Activated CD8-positive, alpha-beta memory T cell treated with anti-CD3 and anti-CD28 coated beads for 48 hours (primary cell): ENCODE results near the gene FBXL19.
A peak's percentile ranks its signal among the peaks of the same experiment; 100 is the strongest.

Experiments used
- DNase-seq, 3 experiments: peaks; one replicate each; pipeline ENCODE4 v3.0.0-alpha.2; 2020; ENCODE audit warnings: low read depth in 2 of 3, low spot score in 2 of 3

The FBXL19 gene

DNA sequence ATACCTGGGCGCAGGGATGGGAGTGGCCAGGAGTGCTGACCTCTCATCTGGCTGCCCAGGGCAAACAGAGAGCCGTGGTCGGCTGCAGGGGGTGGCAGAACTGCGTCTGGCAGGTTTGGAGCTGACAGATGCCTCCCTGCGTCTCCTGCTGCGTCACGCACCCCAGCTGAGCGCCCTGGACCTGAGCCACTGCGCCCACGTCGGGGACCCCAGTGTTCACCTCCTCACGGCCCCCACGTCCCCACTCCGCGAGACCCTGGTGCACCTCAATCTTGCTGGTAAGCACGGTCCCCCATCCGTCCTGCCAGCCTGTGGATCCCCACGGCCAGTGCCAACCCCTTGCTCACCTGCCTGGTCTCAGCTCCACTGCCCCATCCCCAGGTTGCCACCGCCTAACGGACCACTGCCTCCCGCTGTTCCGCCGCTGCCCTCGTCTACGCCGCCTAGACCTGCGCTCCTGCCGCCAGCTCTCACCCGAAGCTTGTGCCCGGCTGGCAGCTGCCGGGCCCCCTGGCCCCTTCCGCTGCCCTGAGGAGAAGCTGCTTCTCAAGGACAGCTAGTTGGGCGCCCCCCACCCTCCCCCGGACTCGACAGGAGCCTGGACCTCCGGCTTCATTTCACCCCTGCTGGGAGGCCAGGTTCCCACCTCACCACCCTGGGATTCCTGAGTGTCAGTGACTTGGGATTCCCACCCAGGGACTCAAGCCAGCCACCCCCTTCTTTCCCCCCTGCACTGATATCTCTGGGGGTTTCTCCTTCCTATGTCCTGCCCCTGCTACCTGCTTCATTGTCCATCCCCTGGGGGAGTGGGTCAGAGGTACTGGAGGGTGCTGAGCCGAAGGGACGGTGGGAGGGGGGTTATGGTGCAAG is 23.5 kb downstream of the FBXL19 start:
- DNase-seq, result no peak

DNA sequence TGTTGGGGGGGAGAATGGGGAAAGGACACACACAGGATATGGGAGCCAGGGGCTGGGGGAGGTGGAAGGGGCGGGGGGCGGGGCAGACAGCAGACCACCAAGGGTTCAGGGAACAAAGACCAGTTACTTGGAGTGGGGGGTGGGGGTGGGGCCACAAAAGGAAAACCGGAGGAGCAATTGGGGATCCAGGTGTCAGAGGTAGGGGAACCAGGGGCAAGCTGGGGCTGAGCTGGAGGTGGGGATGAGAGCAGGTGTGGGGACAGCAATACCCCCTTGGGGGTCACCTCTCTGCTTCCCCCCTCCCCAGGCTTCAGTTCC is 24.1 kb downstream of the FBXL19 start:
- DNase-seq, result no peak

DNA sequence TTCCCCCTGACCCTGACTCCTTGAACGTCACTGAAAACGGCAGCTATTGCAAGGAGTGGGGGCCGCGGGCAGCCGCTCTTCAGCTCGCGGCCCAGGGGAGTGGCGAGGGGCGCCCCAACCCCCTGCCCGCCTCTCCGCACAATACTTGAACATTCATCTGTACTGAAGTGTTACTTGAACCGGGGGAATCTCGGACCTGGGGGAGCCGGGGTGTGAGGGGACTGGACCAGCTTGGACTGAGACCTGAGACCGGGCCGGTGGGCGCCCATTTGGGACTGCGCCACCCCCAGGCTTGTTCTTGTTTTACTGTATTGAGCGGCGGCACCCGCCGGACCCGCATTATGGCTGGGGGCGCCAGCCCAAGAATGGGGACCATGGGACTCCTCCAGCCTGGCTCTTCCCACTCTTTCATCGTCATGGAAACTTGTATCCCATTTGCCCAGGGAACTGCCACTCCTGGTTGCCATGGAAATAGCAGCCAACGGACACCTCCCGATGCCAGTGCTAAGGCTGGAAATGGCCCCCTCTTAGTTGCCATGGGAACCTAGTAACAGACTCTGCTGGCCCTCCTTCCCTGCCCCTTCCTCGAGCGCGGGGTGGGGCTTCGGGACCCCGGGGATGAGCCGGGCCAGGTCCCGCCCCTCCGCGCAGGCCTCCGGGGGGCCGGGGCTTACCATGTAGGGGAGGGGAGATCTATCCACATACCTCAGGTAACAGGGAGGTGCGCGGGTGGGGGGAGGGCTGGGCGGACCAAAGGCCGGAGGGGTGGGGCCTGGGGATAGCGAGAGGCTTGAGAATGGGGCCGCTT is 24.7 kb downstream of the FBXL19 start:
- DNase-seq, result no peak

DNA sequence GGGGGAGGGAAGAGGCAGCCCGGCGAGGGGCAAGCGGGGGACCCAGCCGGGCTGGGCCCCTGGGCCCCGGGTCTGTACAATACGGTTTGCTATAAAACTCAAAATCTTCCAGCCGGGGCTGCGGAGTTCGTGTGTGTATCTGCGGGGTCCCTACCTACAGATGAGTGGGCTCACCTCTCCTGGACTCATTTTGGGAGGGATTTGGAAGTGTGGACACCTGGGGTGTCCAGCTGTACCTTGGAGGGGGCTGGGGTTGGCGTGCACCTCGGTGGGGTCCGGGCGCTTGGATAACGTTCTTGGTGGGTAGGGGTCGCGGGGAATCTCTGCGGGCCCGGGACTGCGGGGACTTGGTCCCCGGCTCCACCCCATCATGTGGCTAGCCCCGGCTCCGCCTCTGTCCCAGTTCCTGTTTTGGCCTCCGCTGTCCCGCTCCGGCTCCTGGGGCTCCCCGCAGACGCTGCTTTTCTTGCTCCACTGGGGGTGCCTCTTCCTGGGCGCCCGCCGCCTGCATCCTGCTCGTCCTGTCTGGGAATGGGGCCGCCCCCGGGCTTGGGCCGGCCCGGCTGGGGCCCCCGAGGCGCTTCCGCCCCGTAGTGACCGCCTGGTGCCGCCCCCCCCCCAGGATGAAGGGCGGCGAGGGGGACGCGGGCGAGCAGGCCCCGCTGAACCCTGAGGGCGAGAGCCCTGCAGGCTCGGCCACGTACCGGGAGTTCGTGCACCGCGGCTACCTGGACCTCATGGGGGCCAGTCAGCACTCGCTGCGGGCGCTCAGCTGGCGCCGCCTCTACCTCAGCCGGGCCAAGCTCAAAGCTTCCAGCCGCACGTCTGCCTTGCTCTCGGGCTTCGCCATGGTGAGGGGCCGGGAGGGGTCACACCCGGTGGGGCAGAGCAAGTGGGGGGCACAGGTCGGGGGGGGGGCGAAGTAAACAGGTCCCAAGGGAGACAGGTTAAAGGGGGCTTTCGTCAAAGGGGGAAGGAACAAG is 25.6 kb downstream of the FBXL19 start, which contains the start of gene ORAI3:
ORAI3 (plus strand) TSS at position 402 of the 983 bp plus-strand sequence; CDS start at position 624, 222 bp downstream.
- no peak for DNase-seq

DNA sequence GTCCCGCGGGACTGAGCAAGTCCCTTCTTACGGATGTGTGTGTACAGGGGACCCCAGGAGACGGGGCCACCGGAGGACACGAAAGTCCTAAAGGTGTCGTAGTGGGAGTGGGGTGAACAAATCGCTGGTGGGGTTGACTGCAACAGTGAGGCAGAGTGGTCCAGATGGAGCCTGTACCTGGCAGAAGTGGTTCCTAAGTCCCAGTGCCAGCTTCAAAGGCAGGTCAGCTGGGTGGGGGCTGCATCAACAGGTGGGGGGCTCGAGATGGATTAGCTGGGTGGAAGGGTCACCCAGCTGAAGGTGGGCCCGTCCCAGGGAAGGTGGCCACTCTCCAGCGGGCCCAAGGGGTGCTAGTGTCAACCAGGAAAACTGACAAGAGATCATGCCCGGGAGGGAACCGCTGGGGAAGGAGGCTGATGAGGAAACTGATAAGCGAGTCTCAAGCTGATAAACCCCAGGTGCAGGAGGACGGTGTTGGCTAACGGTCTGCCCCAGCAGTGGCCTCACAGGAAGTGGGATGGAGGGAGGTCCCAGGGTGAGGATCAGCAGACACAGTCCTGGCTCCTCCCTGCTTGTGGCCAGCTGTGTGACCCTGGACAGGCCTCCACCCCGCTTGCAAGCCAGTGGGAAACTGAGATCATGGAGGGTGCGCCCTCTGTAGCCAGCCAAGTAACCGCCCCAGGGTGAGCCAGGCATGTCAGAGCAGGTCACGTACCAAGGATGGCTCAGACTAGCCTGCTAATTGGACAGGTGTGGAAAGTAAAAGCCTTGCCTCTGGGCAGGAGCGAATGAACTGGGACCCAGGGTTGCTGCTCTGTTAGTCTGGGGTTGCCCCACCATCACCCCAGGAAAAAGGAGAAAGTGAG is 26.5 kb downstream of the FBXL19 start:
- no peak for DNase-seq

DNA sequence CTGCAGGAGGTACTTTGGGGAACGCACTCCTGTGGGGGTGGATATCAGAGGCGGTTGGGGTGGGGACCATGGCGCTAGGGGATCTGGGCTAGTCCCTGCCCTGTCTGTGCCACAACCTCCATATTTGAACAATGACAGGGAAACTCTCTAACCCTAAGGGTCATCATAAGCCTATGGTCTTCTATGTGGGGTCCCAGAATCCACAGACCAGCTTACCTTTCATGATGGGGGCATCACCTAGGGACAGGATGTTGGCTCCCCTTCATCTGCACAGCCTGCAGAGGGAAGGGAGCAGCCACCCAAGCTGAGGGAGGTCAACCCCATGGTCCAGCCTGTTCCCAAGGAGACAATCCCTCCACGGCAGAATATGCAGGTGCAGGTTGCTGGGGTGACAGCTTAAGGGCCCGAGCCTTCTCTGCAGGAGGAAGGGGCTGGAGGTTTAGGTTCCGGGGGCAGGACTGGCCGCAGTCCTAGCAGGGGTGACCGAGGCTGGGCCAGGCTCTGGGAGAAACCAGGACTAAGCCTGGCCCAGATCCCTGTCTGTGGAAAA is 27.2 kb downstream of the FBXL19 start:
- DNase-seq, result no peak

DNA sequence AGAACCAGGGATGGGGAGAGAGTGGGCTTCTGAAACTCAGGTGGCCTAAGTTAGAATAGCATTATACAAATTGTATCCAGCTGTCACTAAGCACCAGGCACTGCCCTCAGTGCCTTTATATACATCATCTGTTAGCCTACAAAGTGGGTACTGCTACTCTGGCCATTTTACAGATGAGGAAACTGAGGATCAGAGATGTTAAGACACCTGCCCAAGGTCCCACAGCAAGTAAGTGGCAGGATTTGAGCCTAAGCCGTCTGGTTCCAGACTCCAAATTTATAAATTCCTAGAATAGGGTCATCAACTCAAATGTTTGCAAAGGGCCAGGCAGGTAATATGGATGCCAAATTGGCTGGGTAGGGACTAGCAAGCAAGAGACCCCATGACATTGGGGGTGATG is 27.8 kb downstream of the FBXL19 start:
- DNase-seq, result no peak

DNA sequence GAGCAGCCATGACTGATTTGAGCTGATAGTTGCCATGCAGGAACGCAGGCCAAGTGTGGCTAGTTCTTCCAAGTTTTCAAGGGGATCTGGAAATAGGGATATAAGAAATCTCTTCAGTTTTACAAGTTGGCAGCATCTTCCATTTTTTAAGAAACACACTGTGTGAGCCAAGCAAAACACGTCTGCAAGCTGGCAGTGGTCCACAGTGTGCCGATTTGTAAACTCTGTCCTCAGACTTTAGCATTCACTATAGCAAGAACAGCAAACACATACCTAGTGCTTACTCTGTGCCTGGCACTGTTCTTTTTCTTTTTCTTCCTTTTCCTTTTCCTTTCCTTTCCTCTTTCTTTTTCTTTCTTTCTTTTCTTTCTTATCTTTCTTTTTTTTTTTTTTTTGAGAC is 28.4 kb downstream of the FBXL19 start:
- DNase-seq, result no peak

DNA sequence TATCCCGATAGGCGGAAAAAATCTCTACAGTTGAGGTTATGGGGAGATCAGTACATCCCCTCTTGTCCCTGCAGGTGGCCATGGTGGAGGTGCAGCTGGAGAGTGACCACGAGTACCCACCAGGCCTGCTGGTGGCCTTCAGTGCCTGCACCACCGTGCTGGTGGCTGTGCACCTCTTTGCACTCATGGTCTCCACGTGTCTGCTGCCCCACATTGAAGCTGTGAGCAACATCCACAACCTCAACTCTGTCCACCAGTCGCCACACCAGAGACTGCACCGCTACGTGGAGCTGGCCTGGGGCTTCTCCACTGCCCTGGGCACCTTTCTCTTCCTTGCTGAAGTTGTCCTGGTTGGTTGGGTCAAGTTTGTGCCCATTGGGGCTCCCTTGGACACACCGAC is 29.7 kb downstream of the FBXL19 start:
- DNase-seq, result no peak

DNA sequence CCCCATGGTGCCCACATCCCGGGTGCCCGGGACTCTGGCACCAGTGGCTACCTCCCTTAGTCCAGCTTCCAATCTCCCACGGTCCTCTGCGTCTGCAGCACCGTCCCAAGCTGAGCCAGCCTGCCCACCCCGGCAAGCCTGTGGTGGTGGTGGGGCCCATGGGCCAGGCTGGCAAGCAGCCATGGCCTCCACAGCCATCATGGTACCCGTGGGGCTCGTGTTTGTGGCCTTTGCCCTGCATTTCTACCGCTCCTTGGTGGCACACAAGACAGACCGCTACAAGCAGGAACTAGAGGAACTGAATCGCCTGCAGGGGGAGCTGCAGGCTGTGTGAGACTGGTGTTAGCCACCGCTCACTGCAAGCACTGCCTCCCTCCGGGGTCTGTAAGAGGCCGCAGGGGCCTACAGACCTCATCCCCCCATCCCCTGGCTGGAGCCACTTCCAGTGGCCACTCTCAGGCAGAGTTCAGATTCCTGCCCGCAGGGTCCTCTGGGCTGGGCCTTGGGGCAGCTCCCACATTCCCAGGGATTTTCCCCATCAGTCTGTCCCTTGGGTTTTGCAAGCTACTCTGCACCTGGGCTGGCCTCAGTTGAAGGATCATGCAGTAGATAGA is 30.2 kb downstream of the FBXL19 start:
- peak in 2 of 3 experiments; percentile 37 to 38 for DNase-seq

DNA sequence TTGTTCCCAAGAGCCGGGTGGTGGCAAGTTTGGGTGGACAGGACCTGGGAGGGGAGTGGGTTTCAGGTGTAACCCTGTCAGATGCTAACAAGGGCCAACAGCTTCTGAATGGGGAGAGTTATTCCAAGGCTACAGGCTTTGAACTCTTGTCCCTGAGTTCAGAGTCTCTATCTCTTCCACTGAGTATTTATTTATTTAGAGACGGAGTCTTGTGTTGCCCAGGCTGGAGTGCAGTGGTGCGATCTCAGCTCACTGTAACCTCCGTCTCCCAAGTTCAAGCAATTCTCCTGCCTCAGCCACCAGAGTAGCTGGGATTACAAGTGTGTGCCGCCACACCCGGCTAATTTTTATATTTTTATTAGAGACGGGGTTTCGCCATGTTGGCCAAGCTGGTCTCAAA is 31.6 kb downstream of the FBXL19 start:
- DNase-seq, result no peak

DNA sequence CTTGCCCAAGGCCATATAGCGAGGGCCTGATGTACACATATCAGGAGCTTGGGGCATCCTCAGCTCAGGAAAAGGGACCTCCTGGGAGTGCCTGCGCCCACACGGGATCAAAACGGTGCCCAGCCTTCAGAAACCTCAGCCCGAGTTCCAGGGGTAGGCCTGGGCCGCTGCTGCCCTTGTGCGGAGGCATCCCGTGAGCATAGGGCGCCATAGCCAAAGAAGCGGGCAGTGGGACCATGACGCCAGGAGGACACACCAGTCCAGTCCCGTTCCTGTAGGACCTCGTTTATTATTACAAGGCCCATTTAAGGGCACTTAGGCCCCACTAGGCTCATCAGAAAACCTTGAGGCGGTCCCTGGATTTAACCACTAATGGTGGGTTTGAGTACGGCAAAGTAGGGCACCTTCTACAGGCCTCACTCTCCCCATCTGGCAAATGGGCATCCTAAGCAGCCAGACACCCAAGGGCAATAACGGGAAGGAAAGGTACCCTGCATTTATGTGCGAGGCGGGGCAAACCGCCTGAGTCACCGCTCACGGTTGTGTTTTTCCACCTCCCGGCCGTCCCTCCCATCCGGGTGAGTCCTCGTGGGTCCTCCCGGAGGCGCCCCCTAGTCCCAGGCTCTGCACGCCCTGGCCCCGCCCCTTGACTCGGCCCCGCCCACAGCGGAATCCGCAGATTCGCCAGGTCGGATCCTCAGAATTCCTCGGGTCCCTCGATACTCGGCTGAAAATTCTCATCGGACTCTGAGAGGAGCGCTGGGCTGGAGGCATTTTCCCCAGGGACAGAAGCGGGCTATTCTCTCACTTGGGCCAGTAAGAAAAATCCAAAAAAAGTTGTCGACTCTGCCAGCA is 33.5 kb downstream of the FBXL19 start:
- peak; percentile 80 to 93 (median 86) for DNase-seq

DNA sequence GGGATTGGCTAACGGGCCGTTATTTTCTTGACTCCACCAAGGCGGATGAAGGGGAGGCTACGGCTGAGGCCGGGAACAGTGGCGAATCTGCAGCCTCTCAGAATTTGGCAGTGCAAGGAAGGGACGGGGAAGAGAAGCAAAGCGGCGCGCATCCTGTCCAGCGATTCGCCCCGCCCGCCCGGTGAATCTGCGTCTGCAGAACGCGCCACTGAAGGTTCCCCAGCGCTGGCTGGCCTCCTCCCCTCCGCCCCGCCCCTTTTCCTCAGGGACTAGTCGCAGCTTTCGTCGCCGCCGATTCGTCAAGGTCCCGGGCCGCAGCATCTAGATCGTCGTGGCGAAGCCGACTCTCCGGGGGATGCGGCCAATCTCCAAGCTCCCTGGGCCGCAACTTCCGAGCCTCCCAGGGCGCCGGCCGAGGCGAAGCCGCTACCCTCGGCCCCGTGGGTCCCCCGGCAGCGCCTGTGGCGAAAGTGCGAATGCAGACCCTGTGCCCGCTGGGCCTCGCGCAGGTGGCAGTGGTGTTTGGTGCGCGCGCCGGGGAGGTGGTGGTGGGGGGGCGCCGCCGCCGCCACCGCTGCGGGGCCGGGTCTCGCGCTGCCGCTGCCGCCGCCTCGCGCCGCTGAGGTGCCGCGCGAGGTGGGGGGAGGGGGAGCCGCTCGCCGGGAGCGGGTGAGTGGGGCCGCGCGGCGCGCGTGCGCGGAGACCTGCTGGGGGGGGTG is 34.2 kb downstream of the FBXL19 start, which contains the start of gene SETD1A:
SETD1A (plus strand) TSS at position 299 of the 719 bp plus-strand sequence. CDS start 978 bp downstream, outside the sequence.
- peak; percentile 89 to 97 (median 95) for DNase-seq

DNA sequence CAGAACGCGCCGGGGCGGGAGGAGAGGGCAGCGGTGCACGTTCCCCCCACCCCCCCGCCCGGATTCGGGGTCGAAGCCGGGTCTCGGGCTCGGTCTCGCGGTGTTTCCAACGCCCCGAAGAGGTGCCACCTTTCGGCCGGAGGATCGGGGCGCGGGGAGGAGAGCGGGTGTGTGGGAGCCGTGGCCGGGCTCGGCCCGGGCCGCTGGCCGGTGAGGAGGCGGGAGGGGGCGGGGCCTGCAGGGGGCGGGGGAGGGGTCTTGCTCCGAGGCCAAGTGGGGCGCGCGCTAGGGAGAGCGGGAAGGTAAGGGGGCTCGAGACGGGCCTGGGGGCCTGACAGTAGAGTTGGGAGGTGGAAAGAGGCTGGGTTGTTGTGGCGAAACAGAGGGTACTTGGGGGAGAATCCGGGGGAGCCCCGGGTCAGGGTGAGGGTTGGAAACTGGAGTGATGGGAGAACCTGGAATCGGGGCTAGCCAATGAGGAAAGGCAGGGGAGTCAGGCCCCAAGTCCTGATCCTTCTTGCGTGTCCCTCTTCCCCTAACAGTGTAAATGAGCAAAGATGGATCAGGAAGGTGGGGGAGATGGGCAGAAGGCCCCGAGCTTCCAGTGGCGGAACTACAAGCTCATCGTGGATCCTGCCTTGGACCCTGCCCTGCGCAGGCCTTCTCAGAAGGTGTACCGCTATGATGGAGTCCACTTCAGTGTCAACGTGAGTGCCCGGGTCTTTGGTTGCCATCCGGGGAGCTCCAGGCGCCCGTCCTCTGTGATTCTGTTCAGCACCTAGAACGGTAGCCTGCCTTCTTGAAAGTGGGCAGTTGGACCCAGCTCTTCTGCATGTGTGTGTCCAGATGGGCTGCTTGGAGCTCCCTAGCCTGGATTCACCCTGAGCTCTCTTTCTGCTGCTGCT is 35.1 kb downstream of the FBXL19 start:
- DNase-seq, result no peak

DNA sequence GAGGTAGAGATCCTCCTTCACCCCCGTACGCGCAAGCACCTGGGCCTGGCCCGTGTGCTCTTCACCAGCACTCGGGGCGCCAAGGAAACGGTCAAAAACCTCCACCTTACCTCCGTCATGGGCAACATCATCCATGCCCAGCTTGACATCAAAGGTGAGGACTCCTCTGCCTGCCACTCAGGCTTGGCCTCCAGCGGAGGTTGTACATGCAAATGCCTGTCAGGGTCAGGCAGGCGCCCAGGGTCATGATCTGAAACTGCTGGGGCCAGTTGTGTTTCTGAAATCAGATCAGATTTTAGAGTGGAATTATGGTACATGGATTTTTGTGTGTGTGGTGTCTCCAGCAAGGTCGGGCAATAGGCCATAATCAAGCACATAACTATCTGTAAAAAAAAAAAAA is 38.0 kb downstream of the FBXL19 start:
- DNase-seq, result no peak

DNA sequence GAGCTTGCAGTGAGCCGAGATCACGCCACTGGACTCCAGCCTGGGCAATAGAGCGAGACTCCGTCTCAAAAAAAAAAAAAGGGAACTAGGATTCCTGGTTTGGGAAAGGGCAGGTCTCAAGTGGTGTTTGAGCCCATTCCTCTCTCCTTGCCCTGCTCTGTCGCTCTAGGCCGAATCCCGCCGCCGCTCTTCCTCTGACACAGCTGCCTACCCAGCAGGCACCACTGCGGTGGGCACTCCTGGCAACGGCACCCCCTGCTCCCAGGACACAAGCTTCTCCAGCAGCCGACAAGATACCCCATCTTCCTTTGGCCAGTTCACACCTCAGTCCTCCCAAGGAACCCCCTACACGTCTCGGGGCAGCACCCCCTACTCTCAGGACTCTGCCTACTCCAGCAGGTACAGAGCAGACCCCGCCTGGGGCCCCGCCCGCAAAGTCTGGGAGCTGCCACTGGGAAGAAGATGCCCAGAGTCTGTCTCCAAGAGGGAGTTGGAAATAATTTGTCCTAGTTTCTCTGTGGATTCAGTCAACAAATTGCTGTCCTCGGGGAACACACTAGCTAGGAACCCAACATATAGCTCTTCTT is 40.6 kb downstream of the FBXL19 start:
- DNase-seq, result no peak
